GM13977 (cell line): Measurements from ENCODE around the gene CD2AP.

ENCODE experiments used
- DNase-seq: peaks from one replicate; pipeline ENCODE4 v3.0.0; 2012; ENCODE audit warnings: low spot score
- in situ Hi-C: fragments of 300-500 bp; cut with MboI; formaldehyde crosslinking; loops from one replicate; pipeline ENCODE4 v1.12.0; 2022; ENCODE audit warnings: low sequenced_read_pairs, low pct_unique_long_range_greater_than_20kb, mixed read lengths, inconsistent platforms; ENCODE audit not compliant: unreplicated experiment
- TF ChIP-seq, protein P1 (sequence below): IDR thresholded peaks from 2 replicates; pipeline ENCODE4 v1.5.1; 2012; ENCODE audit warnings: mild to moderate bottlenecking, control low read depth; ENCODE audit not compliant: insufficient read depth; ENCODE audit errors: extremely low read depth, missing control alignments

The CD2AP gene, protein sequence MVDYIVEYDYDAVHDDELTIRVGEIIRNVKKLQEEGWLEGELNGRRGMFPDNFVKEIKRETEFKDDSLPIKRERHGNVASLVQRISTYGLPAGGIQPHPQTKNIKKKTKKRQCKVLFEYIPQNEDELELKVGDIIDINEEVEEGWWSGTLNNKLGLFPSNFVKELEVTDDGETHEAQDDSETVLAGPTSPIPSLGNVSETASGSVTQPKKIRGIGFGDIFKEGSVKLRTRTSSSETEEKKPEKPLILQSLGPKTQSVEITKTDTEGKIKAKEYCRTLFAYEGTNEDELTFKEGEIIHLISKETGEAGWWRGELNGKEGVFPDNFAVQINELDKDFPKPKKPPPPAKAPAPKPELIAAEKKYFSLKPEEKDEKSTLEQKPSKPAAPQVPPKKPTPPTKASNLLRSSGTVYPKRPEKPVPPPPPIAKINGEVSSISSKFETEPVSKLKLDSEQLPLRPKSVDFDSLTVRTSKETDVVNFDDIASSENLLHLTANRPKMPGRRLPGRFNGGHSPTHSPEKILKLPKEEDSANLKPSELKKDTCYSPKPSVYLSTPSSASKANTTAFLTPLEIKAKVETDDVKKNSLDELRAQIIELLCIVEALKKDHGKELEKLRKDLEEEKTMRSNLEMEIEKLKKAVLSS

DNA sequence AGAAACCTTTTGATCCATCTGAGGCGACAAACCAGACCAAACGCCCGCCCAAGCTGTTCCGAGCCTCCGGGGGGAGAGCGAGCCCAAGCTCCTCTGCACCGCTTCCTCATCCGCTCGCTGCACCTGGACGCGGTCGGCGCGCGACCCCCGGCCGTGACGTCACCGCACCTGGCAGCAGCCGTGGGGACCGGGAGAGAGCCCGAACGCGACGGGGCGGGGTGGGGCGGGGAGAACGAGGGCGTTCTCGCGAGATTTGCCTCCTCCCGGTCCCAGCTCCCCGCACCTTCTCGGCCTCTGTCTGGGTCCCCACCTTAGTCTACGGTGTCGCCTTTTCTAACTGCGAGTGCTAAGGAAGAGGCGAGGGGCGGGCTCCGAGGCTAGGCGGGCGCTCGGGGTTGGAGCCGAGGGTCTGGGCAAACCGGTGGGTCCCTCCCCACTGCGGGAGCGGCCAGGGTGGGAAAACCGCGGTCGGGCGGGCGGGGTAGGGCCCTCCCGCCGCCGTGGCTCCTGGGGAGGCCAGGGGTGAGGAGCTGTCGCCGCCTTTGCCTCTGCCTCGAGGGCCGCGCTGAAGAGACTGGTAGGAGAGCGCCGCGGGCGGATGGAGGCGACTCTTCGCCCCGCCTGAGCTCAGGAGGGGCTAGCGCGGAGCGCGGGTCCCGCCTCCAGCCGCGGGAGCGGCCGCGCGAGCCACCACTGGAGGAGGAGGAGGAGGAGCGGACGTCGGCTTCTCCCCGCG lies at the start of gene CD2AP:
TSS of gene CD2AP (plus strand) at position 293 of the 736 bp plus-strand sequence. CDS start 456 bp downstream, outside the sequence.
- in situ Hi-C loops: no loop called here
- TF ChIP-seq, protein P1, sequence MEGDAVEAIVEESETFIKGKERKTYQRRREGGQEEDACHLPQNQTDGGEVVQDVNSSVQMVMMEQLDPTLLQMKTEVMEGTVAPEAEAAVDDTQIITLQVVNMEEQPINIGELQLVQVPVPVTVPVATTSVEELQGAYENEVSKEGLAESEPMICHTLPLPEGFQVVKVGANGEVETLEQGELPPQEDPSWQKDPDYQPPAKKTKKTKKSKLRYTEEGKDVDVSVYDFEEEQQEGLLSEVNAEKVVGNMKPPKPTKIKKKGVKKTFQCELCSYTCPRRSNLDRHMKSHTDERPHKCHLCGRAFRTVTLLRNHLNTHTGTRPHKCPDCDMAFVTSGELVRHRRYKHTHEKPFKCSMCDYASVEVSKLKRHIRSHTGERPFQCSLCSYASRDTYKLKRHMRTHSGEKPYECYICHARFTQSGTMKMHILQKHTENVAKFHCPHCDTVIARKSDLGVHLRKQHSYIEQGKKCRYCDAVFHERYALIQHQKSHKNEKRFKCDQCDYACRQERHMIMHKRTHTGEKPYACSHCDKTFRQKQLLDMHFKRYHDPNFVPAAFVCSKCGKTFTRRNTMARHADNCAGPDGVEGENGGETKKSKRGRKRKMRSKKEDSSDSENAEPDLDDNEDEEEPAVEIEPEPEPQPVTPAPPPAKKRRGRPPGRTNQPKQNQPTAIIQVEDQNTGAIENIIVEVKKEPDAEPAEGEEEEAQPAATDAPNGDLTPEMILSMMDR: peak; percentile 15
- DNase-seq: peak; percentile 91

DNA sequence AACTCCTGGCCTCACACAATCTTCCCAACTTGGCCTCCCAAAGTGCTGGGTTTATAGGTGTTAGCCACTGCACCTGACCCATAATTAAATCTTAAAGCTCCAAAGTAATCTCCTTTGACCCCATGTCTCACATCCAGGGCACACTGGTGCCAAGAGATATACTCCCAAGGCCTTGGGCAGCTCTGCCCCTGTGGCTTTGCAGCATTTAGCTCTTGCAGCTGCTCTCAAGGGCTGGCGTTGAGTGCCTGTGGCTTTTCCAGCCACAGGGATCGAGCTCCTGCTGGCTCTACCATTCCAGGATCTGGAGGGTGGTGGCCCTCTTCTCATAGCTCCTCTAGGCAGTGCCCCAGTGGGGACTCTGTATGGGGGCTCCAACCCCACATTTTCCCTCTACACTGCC lies 49.3 kb upstream of the CD2AP start:
- in situ Hi-C loops: no loop called here
- TF ChIP-seq, protein P1: no peak
- DNase-seq: no peak

DNA sequence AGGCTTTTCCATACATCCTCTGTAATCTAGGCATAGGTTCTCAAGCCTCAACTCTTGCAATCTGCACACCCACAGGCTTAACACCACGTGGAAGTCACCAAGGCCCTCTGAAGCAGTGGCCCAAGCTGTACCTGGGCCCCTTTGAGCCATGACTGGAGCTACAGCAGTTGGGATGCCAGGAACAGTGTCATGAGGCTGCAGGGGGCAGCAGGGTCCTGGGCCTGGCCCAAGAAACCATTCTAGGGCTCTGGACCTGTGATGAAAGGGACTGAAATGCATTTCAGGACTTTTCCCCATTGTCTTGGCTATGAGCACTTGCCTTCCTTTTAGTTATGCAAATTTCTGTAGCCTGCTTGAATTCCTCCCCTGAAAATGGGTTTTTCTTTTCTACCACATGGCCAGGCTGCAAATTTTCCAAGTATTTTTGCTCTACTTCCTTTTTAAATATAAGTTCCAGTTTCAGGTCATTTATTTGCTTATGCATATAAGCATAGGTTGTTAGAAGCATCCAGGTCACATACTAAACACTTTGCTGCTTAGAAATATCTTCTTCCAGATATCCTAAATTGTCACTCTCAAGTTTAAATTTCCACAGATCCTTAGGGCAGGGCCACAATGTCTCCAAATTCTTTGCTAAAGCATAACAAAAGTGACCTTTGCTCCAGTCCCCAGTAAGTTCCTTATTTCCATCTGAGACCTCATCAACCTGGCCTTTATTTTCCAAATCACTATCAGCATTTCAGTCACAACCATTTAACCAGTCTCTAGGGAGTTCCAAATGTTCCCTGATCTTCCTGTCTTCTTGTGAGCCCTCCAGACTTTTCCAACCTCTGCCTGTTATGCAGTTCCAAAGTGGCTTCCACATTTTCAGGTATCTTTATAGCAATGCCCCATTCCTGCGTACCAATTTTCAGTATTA lies 48.6 kb upstream of the CD2AP start:
- TF ChIP-seq, protein P1: no peak
- in situ Hi-C loops: no loop called here
- DNase-seq: no peak

DNA sequence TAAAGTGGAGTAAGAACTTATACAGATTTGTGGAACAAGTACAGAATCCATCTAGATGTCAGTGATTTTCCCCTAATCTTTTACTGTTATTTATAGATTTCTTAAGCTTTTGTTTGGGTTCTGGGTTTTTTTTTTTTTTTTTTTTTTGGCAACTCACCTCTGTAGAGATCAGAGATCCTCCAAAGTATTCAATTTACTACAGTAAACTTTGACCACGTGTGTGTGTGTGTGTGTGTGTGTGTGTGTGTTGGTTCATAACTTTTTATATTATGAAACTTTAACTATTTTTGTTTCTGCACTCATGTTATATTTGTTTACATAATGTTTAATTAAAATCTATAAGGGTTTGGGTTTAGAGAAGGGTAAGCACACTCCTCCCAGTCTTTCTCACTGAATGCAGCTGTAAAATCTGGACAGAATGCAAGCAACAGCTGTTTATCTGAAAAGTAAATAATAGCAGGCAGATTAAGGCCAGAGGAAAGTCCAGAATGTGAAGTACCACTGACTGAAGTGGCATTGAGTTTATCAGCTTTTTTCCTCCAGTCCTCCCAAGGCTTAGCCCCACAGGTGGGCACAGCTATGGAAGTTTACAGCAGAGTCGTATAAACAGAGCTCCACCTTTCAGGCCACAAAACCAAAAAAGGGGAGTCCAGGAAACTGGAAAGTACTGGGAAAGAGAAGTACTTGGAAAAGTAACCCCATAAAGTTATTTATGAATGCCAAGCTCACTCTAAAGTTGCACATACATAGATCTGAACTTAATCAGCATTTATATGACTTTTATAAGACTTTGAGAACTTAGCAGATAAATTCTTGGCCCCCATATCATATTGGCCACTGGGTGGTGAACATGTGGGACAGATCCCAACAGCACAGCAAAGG lies 43.0 kb upstream of the CD2AP start:
- no peak for DNase-seq
- in situ Hi-C loops: no loop called here
- TF ChIP-seq, protein P1: no peak

DNA sequence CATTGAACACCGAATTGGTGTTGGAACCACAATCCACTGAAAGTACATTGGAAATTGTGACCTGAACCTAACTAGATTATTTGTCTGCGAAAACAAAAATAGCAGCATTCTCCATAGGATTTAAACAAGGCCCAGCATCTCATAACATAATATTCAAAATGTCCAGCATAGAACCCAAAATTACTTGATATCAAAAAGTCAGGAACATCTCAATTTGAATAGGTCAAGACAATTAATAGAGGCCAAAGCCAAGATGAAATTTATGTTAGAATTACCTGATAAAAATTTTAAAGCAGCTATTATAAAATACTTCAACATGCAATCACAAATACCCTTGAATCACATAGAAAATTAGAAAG lies 42.4 kb upstream of the CD2AP start:
- TF ChIP-seq, protein P1: no peak
- in situ Hi-C loops: no loop called here
- no peak for DNase-seq
